AG04450 (cell line): ENCODE measurements around the gene FBXL7. TPM values are rescaled to one million over a fixed set of nuclear protein-coding genes. Genes with fewer than 3 reads are reported as not detected.

Experiments
- CTCF ChIA-PET: fragments of 300-600, 350-600 bp; formaldehyde crosslinking; extraction: SDS; loops from one replicate; lab custom pipeline; 2022; ENCODE audit warnings: antibody characterized with exemption, inconsistent platforms; lab: Charles Lee
- POLR2A ChIA-PET: fragments of 350-600 bp; formaldehyde crosslinking; extraction: SDS; loops from one replicate; lab custom pipeline; 2021; ENCODE audit warnings: antibody characterized with exemption, inconsistent platforms; lab: Yijun Ruan, JAX
- DNase-seq: peaks from one replicate; pipeline ENCODE4 v3.0.0-alpha.2; 2011; ENCODE audit warnings: low read depth, low spot score
- H3K27ac ChIP-seq: one replicate; pipeline ENCODE4 v1.5.1; 2012; ENCODE audit warnings: low read depth, low read length, control low read depth
- H3K27me3 ChIP-seq: one replicate; pipeline ENCODE4 v1.6.0; 2012; ENCODE audit warnings: low read length; ENCODE audit not compliant: control insufficient read depth, insufficient read depth
- H3K4me3 ChIP-seq: 2 replicates; pipeline ENCODE4 v1.5.1; 2011; ENCODE audit warnings: mild to moderate bottlenecking, low read depth, low read length, control low read depth
- H3K9me3 ChIP-seq: 2 replicates; pipeline ENCODE4 v1.5.1; 2012; ENCODE audit warnings: low read length; ENCODE audit not compliant: control insufficient read depth, insufficient read depth
- CTCF ChIP-seq: IDR thresholded peaks from 2 replicates; pipeline ENCODE4 v1.5.1; 2011; ENCODE audit warnings: low read depth, low read length, control low read depth, inconsistent platforms
- polyA plus RNA-seq: library from polyadenylated mRNA; depleted of rRNA; stranded (reverse); fragments of >200 nt; gene quantifications from 2 replicates; pipeline ENCODE4 v1.2.3, GENCODE V29; 2011

The FBXL7 gene
- polyA plus RNA-seq, 1 experiment, result 10.4 TPM

DNA sequence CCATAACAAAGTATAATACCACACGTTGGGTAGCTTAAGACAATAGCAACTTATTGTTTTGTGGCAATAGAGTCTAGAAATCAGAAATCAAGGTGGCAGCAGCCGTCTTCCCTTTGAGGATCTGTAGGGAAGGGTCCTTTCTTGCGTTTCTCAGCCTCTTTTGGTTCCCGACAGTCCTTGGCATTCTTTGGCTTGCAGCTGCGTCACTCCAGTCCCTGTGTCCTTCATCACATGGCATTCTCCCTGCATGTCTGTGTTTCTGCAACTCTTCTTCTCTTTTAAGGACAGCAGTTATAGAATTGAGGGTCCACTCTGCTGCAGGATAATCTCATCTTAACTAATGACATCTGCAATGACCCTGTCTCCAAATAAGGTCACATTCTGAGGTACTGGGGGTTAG lies 140.1 kb downstream of the FBXL7 start:
- ChIA-PET CTCF (no interaction called here), POLR2A (no interaction called here)

DNA sequence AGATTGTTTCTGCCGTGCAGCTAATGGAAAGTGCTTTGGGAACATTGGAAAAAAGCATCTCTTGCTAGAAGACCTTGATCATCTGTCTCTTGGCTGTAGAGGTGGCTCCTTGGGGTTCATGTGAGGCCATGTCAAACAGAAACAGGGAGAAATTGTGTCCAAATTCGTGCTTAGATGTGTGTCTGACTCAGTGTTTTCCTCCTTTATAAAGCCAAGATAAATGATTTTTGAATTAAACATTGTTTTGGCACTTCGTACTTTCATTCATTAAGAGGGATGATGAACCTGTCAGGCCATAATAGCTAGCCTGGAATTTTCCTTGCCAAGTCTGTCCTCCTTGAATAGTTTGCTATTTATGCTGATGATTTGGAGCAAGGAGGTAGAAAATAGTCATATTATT lies 143.8 kb downstream of the FBXL7 start:
- TF ChIP-seq CTCF, result no peak
- DNase-seq, result no peak
- CTCF ChIA-PET, result no interaction called here
- Histone ChIP-seq H3K27ac (no peak overlapping the region), H3K9me3 (no peaks in the 10 kb centered on the region), H3K4me3 (no peak overlapping the region), H3K27me3 (no peaks in the 10 kb centered on the region)
- POLR2A ChIA-PET, result interaction anchor here (0.7 kb wide), 1 partner anchor 15 kb away, joined by 3 read pairs; no protein-coding TSS in a partner anchor

More for the DNA sequence above, 140.1 kb downstream of the FBXL7 start:
- H3K4me3 ChIP-seq, result no peak overlapping the region
- no peak for DNase-seq
- no peaks in the 10 kb centered on the region for H3K9me3 ChIP-seq
- H3K27me3 ChIP-seq, result no peaks in the 10 kb centered on the region
- no peak for TF ChIP-seq CTCF
- H3K27ac ChIP-seq, result no peak overlapping the region

GRCh38 chr5:15645381-15646160 lies 145.6 kb downstream of the FBXL7 start:
- DNase-seq, result no peak
- Histone ChIP-seq H3K27ac (no peak overlapping the region), H3K27me3 (no peaks in the 10 kb centered on the region), H3K9me3 (no peaks in the 10 kb centered on the region), H3K4me3 (no peak overlapping the region)
- ChIA-PET POLR2A (no interaction called here), CTCF (no interaction called here)
- no peak for TF ChIP-seq CTCF

GRCh38 chr5:15646371-15646770 lies 146.4 kb downstream of the FBXL7 start:
- DNase-seq, result no peak
- TF ChIP-seq CTCF, result no peak
- Histone ChIP-seq H3K9me3 (no peaks in the 10 kb centered on the region), H3K27ac (no peak overlapping the region), H3K4me3 (no peak overlapping the region), H3K27me3 (no peaks in the 10 kb centered on the region)
- ChIA-PET POLR2A (no interaction called here), CTCF (interaction anchor here (0.6 kb wide), 1 partner anchor 112 kb away, joined by 3 read pairs; no protein-coding TSS in a partner anchor)

GRCh38 chr5:15647251-15647650 lies 147.3 kb downstream of the FBXL7 start:
- ChIA-PET CTCF (no interaction called here), POLR2A (no interaction called here)
- no peak overlapping the region for H3K4me3 ChIP-seq
- H3K9me3 ChIP-seq, result no peaks in the 10 kb centered on the region
- H3K27me3 ChIP-seq, result no peaks in the 10 kb centered on the region
- TF ChIP-seq CTCF, result no peak
- H3K27ac ChIP-seq, result no peak overlapping the region
- no peak for DNase-seq
